BE2C (cell line): ENCODE data around the gene UBE3A.
A peak's percentile ranks its signal among the peaks of the same experiment; 100 is the strongest.

Source experiments
- DNase-seq: peaks from one replicate; pipeline ENCODE4 v3.0.0-alpha.2; 2020
- H3K27me3 ChIP-seq: fragments of 250-450 bp; sonication (Bioruptor Pico); 2 replicates; pipeline ENCODE4 v1.5.1; 2020; ENCODE audit warnings: mild to moderate bottlenecking
- H3K36me3 ChIP-seq: fragments of 250-450 bp; sonication (Bioruptor Pico); 2 replicates; pipeline ENCODE4 v1.5.1; 2020; ENCODE audit warnings: mild to moderate bottlenecking
- H3K4me1 ChIP-seq: fragments of 250-450 bp; sonication (Bioruptor Pico); 2 replicates; pipeline ENCODE4 v1.5.1; 2020
- H3K4me3 ChIP-seq: 2 replicates; pipeline ENCODE4 v1.5.1; 2011; ENCODE audit warnings: low read depth, low read length
- H3K9me3 ChIP-seq: fragments of 250-450 bp; sonication (Bioruptor Pico); 2 replicates; pipeline ENCODE4 v1.5.1; 2020
- TF ChIP-seq, protein P1 (sequence below): IDR thresholded peaks from 2 replicates; pipeline ENCODE4 v1.5.1; 2012; ENCODE audit warnings: mild to moderate bottlenecking, low read depth, low read length

Gene UBE3A

DNA sequence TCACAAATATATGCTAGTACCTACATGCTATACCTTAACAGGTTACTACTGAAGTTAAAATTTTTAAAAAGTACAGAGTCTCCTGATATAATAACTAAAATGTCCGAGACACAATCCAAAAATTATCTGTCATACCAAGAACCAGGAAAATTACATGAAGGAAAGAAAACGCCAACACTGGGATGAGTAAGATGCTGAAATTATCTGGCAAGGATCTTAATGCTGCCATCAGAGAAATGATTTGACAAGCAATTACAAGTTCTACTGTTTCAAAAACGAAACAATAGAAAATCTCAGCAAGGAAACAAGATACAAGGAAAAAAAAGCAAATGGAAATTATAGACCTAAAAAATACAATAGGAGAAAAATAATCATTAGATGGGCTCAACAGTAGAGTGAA, 92.5 kb downstream of the UBE3A start:
- TF ChIP-seq, protein P1, sequence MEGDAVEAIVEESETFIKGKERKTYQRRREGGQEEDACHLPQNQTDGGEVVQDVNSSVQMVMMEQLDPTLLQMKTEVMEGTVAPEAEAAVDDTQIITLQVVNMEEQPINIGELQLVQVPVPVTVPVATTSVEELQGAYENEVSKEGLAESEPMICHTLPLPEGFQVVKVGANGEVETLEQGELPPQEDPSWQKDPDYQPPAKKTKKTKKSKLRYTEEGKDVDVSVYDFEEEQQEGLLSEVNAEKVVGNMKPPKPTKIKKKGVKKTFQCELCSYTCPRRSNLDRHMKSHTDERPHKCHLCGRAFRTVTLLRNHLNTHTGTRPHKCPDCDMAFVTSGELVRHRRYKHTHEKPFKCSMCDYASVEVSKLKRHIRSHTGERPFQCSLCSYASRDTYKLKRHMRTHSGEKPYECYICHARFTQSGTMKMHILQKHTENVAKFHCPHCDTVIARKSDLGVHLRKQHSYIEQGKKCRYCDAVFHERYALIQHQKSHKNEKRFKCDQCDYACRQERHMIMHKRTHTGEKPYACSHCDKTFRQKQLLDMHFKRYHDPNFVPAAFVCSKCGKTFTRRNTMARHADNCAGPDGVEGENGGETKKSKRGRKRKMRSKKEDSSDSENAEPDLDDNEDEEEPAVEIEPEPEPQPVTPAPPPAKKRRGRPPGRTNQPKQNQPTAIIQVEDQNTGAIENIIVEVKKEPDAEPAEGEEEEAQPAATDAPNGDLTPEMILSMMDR = no peak
- no peaks in the 10 kb centered on the region for H3K9me3 ChIP-seq
- H3K4me1 ChIP-seq = no peaks in the 10 kb centered on the region
- peaks cover 4% of the 10 kb centered on the region for H3K36me3 ChIP-seq
- no peak overlapping the region for H3K4me3 ChIP-seq
- H3K27me3 ChIP-seq = no peaks in the 10 kb centered on the region
- DNase-seq = no peak

DNA sequence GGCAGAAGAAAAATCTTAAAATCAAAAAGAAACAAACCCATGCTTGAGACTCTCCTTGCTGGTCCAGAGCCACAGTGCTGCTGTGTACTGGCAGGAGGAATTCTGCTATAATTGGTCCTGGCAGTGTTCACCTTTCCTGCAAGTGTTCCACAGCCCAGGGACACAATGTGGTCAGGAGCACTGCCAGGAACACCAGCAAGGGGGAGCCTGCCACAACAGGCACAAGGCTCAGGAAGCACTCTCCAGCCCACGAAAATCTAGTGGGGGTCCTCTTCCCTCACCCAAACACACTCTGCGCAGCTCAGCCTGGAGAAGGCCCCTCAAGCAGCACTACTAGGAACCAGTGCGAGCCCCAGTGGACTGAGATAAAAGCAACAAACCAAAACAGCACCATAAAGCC, 92.9 kb downstream of the UBE3A start:
- TF ChIP-seq, protein P1 = peak; percentile 63
- DNase-seq = peak; percentile 46

DNA sequence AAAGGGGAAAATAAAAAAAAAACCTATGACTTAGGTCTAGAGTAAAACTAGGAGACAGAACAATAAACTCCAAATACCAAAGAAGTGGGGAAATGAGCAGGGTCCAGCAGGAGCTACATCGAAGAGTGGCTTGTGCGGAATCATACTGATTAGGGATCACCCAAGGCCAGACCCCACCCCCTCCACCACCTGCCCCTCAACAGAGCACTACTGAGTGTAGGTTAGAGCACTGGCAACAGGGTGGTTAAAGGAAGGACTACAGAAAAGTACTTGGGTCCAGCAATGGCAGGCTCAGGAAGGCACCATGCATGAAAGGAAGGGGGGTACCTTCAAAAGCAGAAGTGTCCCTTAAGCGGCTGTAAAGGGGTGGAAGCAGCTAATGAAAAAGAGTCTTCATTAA, 96.2 kb downstream of the UBE3A start:
- Histone ChIP-seq H3K4me1 (no peaks in the 10 kb centered on the region), H3K27me3 (no peaks in the 10 kb centered on the region), H3K36me3 (peaks cover 20% of the 10 kb centered on the region), H3K4me3 (no peak overlapping the region), H3K9me3 (no peaks in the 10 kb centered on the region)
- DNase-seq = no peak
- TF ChIP-seq, protein P1 = no peak

More for the DNA sequence above, 92.9 kb downstream of the UBE3A start:
- no peaks in the 10 kb centered on the region for H3K27me3 ChIP-seq
- H3K4me1 ChIP-seq = no peaks in the 10 kb centered on the region
- H3K36me3 ChIP-seq = peaks cover 4% of the 10 kb centered on the region
- no peak overlapping the region for H3K4me3 ChIP-seq
- no peaks in the 10 kb centered on the region for H3K9me3 ChIP-seq

DNA sequence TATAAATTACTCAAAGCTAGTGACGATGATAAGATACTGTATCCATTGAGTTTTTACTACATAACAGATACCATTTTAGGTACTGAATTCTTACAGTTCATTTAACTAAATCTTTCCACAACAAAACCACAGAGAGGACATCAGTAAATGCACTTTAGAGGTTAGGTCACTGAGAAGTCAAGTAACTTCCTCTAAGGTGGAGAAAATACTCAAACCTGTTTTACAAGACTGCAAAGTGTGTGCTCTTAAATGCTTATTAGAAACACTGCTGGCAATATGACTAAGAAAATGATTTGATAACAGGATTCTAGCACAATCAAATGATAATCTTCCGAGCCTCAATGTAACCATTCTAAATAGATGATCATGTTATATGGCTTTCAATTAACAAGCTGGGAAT, 99.4 kb downstream of the UBE3A start:
- H3K4me1 ChIP-seq = no peaks in the 10 kb centered on the region
- no peaks in the 10 kb centered on the region for H3K9me3 ChIP-seq
- TF ChIP-seq, protein P1 = no peak
- H3K27me3 ChIP-seq = no peaks in the 10 kb centered on the region
- peaks cover 25% of the 10 kb centered on the region for H3K36me3 ChIP-seq
- DNase-seq = no peak
- no peak overlapping the region for H3K4me3 ChIP-seq

DNA sequence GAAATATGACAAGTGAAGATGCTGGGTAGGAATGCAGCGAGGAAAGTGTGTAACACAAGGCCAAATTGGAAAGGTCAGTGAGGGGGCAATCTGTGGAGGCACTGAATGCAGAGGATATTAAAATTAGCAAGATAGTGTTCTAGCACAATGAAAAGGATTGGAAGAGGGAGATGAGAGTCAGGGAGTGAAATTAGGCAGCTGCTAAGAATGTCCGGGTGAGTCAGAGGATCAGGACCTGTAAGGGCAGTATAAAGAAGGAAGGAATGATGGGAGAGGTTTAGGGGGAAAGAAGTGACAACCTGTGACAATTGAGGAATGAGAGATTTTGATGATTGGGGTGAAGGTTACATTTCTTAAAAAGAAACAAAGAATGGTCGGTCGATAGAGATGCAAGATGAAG, 103.5 kb downstream of the UBE3A start:
- Histone ChIP-seq H3K4me1 (peaks cover under 1% of the 10 kb centered on the region; the same call in 1 of the 2 replicates), H3K27me3 (no peaks in the 10 kb centered on the region), H3K9me3 (no peaks in the 10 kb centered on the region), H3K36me3 (peaks cover 21% of the 10 kb centered on the region), H3K4me3 (no peak overlapping the region)
- no peak for DNase-seq
- TF ChIP-seq, protein P1 = no peak

DNA sequence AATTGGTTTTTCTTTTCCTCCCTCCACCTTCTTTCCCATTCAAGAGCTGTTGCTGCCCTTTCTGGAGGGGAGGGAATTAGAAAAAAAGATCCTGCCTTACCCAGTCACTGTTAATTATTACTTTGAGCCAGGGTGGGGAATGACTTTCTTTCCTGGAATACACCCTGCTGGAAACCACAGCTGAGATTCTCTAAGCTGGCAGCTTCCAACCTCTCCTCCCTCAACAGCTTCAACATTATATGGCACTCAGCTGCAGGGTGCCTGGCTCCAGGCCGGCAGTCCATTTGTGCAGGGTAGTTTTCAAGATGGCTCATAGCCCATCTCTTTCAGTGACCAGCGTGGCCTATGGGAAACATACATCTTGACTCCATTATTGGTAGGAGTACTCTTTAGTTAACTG, 105.8 kb downstream of the UBE3A start:
- H3K4me1 ChIP-seq = peaks cover 8% of the 10 kb centered on the region; the same call in 1 of the 2 replicates
- no peak for DNase-seq
- no peaks in the 10 kb centered on the region for H3K9me3 ChIP-seq
- H3K4me3 ChIP-seq = no peak overlapping the region
- no peaks in the 10 kb centered on the region for H3K27me3 ChIP-seq
- TF ChIP-seq, protein P1 = no peak
- peaks cover 9% of the 10 kb centered on the region for H3K36me3 ChIP-seq
